Skeletal muscle satellite cell (primary cell): Measurements from ENCODE around the gene ZG16B.

Experiments used
- H3K27me3 ChIP-seq: 2 replicates; pipeline ENCODE4 v1.7.0; 2013; ENCODE audit warnings: low read length; ENCODE audit not compliant: control insufficient read depth, insufficient read depth
- H3K36me3 ChIP-seq: 2 replicates; pipeline ENCODE4 v1.7.0; 2013; ENCODE audit warnings: mild to moderate bottlenecking, control low read depth, low read length; ENCODE audit not compliant: insufficient read depth
- H3K4me1 ChIP-seq: 2 replicates; pipeline ENCODE4 v1.7.0; 2013; ENCODE audit warnings: low read length; ENCODE audit not compliant: control insufficient read depth, insufficient read depth
- H3K4me2 ChIP-seq: 2 replicates; pipeline ENCODE4 v1.7.0; 2013; ENCODE audit warnings: mild to moderate bottlenecking, low read length
- H3K4me3 ChIP-seq: 2 replicates; pipeline ENCODE4 v1.7.0; 2013; ENCODE audit warnings: low read length
- H3K9ac ChIP-seq: 2 replicates; pipeline ENCODE4 v1.7.0; 2013; ENCODE audit warnings: mild to moderate bottlenecking, low read depth, low read length, moderate library complexity
- H3K9me3 ChIP-seq: replicated peaks from 2 replicates; pipeline ENCODE4 v1.7.0; 2013; ENCODE audit warnings: mild to moderate bottlenecking, control low read depth, low read length

ZG16B gene

DNA sequence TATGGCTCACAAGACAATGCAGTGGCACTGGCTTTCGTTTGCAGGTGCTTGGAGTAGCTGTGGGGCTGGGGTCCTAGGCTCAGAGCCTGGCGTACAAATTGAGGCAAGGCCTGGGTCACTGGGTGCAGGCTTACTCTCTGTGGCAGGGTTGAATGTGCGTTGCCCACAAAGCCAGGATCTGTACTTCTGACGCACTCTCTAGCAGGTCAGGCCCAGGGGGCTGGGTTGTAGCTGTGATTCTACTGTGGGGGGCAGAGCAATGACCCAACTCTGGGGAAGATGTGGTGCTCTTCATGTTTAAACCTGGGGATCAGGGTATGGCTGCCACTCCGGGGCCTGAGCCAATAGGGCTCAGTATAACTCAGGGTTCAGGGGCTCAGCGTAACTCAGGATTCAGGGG is 19.5 kb upstream of the ZG16B start:
- Histone ChIP-seq H3K36me3 (no peaks in the 10 kb centered on the region), H3K4me2 (no peak overlapping the region), H3K9ac (no peak overlapping the region), H3K9me3 (peaks cover 2% of the 10 kb centered on the region), H3K27me3 (peaks cover 64% of the 10 kb centered on the region), H3K4me1 (no peaks in the 10 kb centered on the region), H3K4me3 (no peak overlapping the region)

DNA sequence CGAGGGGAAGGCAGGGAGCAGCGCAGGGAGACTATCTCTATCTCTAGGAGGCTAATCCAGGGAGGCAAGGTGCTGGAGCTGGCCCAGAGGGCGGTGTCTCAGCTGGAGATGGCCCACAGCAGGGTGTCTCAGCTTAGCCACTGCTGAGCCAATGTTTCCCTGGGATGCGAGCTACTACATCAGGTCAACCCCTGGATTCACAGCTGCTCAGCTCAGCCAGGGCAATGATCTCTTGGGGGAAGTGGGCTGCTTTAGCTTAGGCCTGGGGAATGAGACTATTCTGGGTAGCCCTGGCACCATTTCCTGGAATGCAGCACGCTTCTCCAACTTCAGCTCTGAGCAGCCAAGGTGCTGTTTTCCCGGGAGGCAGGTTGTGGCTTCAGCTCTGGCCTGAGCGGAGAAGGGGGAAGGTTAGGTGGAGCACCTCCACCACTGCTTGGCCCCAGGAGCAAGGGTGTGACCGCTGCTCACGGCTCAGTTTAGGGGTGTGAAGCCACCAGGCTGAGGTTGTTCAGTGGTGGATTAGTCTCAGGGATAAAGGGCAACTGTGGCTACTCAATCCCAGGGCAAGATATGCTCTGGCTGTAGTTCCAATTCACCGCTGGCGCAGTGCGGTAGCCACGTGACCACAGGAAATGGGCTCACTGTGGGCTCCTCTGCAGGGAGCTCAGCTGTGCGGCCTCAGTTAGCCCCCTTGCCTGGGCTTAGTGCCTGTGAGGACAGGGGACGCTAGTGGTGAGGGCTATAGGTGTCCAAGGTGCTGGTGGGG is 18.2 kb upstream of the ZG16B start:
- peaks cover 60% of the 10 kb centered on the region for H3K27me3 ChIP-seq
- H3K4me3 ChIP-seq = no peak overlapping the region
- no peak overlapping the region for H3K4me2 ChIP-seq
- peaks cover 2% of the 10 kb centered on the region for H3K9me3 ChIP-seq
- H3K36me3 ChIP-seq = no peaks in the 10 kb centered on the region
- no peak overlapping the region for H3K9ac ChIP-seq
- H3K4me1 ChIP-seq = no peaks in the 10 kb centered on the region

DNA sequence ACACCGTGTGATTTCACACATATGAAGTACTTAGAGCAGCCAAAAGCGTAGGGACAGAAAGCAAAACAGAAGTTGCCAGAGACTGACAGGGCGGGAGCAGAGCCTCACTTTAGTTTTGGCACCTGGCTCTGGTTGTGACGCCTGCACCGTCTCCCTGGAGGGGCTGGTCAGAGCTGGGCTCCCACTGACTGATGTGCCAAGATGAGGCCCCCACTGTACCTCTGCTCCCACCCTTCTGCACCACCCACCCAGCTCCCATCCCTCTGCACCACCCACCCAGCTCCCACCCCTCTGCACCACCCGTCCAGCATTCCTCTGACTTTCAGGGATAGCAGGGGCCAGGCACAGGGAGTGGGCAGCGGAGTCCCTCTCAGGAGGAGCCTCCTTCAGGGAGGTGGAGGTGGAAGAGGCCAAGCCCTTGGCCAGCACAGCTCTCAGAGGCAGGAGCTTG is 16.3 kb upstream of the ZG16B start:
- H3K9ac ChIP-seq = no peak overlapping the region
- no peak overlapping the region for H3K4me2 ChIP-seq
- H3K36me3 ChIP-seq = no peaks in the 10 kb centered on the region
- H3K4me1 ChIP-seq = no peaks in the 10 kb centered on the region
- H3K27me3 ChIP-seq = peaks cover 61% of the 10 kb centered on the region
- H3K9me3 ChIP-seq = peaks cover 2% of the 10 kb centered on the region
- no peak overlapping the region for H3K4me3 ChIP-seq

DNA sequence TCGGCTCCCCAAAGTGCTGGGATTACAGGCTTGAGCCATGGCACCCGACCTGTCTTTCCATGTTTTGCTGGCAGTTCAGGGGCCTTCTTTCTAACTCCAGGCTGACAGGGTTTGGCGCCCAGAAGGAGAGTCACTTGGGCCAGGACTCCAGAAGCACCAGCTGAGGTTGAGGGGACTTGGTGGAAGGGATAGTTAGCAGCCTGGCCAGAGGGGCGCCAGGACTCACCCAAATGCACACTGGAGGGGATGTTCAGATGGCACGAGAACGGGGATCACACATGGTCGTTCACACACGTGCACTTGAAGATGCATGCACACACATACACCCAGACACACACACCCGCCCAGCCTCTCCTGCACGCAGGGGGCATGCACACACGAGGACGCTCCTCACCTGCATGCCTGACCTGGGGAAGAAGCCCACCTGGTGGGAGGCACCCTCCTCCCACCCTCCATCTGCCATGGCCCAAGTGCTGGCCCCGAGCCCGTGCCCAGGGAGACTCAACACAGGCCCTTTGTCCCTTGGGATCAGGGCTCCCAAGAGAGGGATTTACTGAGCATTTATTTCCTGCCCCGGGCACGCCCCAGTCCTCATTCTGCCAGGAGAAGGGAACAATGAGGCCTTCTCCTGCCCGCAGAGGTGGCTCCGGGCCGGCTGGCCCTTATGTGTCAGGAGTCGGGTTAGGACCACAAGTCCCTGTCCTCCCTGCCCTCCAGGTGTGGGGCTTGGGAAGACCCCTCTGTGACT is 15.4 kb upstream of the ZG16B start:
- Histone ChIP-seq H3K4me2 (no peak overlapping the region), H3K9ac (no peak overlapping the region), H3K27me3 (peaks cover 61% of the 10 kb centered on the region), H3K9me3 (no peaks in the 10 kb centered on the region), H3K4me1 (no peaks in the 10 kb centered on the region), H3K4me3 (no peak overlapping the region), H3K36me3 (no peaks in the 10 kb centered on the region)

DNA sequence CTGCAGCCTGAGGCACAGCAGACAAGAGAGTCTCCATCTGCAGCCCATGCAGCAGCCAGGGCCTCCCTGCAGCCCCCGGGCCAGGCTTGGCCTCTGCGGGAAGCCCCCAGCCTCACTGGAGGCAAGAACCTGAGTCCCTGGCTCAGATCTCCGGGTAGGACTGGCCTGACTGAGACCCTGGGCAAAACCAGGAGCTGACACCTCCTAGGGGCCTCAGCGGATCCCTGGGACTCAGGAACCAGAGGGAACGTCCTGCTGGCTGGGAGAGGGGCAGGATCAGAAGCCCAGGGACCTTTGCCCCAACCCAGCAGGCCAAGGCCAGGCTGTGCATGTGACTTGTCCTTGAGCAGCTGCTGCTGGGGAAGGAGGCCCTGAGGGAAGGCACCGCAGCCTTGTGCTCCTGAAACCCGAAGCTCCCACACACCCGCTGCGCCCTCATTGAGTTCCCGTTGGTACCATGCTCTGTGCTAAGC is 14.8 kb upstream of the ZG16B start:
- H3K36me3 ChIP-seq = no peaks in the 10 kb centered on the region
- H3K27me3 ChIP-seq = peaks cover 56% of the 10 kb centered on the region
- H3K9ac ChIP-seq = no peak overlapping the region
- no peaks in the 10 kb centered on the region for H3K4me1 ChIP-seq
- H3K4me2 ChIP-seq = no peak overlapping the region
- H3K9me3 ChIP-seq = no peaks in the 10 kb centered on the region
- no peak overlapping the region for H3K4me3 ChIP-seq

DNA sequence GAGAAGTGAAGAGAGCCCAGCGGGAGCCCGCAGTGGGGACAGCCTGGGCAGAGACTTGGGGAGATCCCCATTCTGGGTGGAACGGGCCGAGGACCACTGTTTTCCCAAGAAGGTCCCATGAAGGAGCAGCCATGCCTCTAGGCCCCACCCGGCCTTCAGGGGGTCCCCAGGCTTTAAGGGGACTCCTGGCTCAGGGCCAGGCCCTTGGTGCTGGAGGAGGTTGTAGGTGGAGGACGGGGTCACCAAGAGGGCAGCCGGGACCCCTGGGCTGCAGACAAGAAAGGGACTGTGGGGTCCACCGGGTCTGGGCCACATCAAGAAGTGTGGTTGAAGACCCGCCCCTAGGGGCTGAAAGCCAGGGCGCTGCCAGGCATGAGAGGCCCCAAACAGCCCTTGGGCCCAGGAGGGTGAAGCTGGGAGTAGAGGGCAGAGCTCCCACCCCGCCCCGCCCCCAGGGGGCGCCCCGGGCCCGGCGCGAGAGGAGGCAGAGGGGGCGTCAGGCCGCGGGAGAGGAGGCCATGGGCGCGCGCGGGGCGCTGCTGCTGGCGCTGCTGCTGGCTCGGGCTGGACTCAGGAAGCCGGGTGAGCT is 13.3 kb upstream of the ZG16B start, which contains the start of gene PRSS21:
Gene PRSS21, plus strand, starts transcription at position 487 of the 589 bp plus-strand sequence. Its CDS starts 32 bp downstream, at position 519.
- Histone ChIP-seq H3K4me3 (no peak within 1 kb of the TSS), H3K4me1 (no peaks in the 10 kb centered on the region), H3K4me2 (no peak within 1 kb of the TSS), H3K27me3 (peaks cover 55% of the 10 kb centered on the region), H3K9ac (no peak within 1 kb of the TSS), H3K36me3 (no peaks in the 10 kb centered on the region), H3K9me3 (no peaks in the 10 kb centered on the region)

DNA sequence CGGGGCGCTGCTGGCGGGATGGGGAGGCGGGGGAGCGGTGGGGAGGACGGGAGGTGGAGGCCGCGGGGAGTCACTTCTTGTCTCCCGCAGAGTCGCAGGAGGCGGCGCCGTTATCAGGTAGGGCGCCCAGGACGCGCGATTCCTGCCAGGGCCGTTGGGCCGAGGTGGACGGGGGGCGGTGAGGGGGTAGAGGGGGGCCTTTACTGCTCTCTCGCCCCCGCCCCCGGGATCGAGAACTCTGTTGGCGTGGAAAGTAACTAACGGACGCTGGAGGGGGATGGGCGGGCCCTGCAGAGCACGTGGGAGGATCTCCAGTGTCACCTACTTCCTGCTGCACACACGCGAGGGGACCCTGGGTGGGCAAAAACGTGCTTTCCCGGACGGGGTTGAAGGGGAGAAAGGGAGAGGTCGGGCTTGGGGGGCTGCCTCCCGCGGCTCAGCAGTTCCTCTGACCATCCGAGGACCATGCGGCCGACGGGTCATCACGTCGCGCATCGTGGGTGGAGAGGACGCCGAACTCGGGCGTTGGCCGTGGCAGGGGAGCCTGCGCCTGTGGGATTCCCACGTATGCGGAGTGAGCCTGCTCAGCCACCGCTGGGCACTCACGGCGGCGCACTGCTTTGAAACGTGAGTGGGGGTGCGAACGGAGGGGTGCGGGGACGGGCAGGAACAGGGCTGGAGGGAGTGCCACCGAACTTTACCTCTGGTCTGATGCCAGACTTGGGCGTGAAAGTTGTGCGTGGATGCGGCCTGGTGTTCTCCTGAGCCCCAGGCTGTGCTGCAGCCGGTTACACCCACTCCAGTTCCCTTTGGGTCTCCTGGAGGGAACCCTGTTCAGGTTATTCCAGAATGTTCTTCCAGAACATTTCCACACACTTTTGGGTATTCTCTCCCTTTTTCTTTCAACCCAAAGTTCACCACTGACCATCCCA is 12.5 kb upstream of the ZG16B start:
- Histone ChIP-seq H3K27me3 (peaks cover 57% of the 10 kb centered on the region), H3K4me1 (no peaks in the 10 kb centered on the region), H3K4me2 (no peak overlapping the region), H3K36me3 (no peaks in the 10 kb centered on the region), H3K9me3 (no peaks in the 10 kb centered on the region), H3K9ac (no peak overlapping the region), H3K4me3 (no peak overlapping the region)

DNA sequence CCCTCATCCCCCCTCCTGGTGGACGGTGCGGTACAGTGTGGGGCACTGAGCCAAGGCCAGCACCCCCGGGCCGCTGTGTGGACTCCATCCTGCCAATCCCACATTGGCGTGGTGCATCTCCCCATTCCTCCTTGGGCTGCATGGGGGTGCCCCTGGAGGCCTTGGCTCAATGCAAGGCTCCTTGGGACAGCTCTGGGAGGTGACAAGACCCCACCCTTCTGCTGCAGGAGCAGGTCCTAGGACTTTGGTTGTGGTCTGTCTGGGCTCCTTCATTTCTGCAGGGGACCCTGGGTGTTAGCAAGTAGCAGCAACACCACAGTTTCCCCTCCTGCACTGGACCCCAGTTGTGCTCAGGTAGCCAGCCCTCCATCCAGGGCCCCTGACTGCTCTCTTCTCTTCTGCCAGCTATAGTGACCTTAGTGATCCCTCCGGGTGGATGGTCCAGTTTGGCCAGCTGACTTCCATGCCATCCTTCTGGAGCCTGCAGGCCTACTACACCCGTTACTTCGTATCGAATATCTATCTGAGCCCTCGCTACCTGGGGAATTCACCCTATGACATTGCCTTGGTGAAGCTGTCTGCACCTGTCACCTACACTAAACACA is 11.7 kb upstream of the ZG16B start:
- no peaks in the 10 kb centered on the region for H3K9me3 ChIP-seq
- H3K4me2 ChIP-seq = no peak overlapping the region
- H3K9ac ChIP-seq = no peak overlapping the region
- H3K27me3 ChIP-seq = peaks cover 58% of the 10 kb centered on the region
- no peak overlapping the region for H3K4me3 ChIP-seq
- H3K4me1 ChIP-seq = no peaks in the 10 kb centered on the region
- no peaks in the 10 kb centered on the region for H3K36me3 ChIP-seq

DNA sequence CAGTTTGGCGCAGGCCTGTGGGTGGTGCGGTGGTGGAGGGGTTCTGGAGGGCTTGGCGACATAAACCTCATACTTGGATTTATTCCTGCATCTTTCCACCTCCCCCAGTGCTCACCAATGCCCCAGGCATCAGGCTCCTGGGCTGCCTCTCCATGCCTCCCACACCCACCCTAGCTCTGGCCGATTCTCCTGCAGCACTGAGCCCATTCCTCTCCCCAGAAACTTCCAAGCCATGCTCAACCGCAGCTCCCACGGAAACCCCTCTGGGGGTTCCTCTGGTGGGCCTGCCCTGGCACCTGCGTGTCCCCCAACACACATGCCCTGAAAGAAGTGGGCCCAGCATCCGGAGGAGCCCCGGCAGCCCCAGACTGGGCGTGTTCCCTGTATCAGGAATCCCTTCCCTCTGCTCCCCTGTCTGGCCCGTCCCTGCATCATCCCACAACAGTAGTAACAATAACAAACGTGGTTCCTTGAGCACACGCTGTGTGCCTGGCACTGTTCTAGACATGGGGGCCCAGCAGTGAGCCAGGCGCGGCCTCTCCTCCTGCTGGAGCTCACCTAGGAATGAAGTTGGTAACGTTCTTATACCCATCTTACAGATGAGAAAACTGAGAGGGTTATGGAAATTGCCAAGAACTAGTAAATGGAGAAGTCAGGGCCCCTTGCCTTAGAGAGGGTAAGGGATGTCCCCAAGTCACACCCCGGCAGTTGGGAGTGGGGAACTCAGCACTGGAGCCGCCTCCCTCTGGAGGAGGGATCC is 10.7 kb upstream of the ZG16B start:
- Histone ChIP-seq H3K9me3 (no peaks in the 10 kb centered on the region), H3K4me2 (no peak overlapping the region), H3K4me3 (no peak overlapping the region), H3K36me3 (no peaks in the 10 kb centered on the region), H3K27me3 (peaks cover 55% of the 10 kb centered on the region), H3K4me1 (no peaks in the 10 kb centered on the region), H3K9ac (no peak overlapping the region)
